SK-N-SH (cell line): ENCODE data around the gene HS3ST4. TPM values are rescaled to one million over a fixed set of nuclear protein-coding genes. Genes with fewer than 3 reads are reported as not detected.

Experiments used
- CTCF ChIA-PET: fragments of 300-600, 350-600 bp; formaldehyde crosslinking; extraction: SDS; loops from one replicate; lab custom pipeline; 2021; lab: Yijun Ruan, JAX
- POLR2A ChIA-PET: fragments of 350-600 bp; sonication (Branson Sonifier 250); formaldehyde crosslinking; extraction: SDS; loops from one replicate; lab custom pipeline; 2020; ENCODE audit warnings: antibody characterized with exemption, inconsistent platforms; lab: Yijun Ruan, JAX
- DNase-seq: peaks from one replicate; pipeline ENCODE4 v3.0.0; 2012
- H2AFZ ChIP-seq: fragments of 200-600 bp; sonication (generic); 2 replicates; pipeline ENCODE4 v1.8.1; 2016; ENCODE audit warnings: antibody characterized with exemption, mild to moderate bottlenecking, low read depth
- H3F3A ChIP-seq: fragments of 200-600 bp; sonication (generic); replicated peaks from 2 replicates; pipeline ENCODE3; 2016; ENCODE audit warnings: antibody characterized with exemption, mild to moderate bottlenecking; ENCODE audit not compliant: insufficient read depth
- H3K27ac ChIP-seq, 2 experiments: fragments of 200-500 bp in 1 of 2; fragments of 200-600 bp in 1 of 2; sonication (Bioruptor generic) in 1 of 2; sonication (generic), shearing (Covaris generic) in 1 of 2; 2 replicates each; pipeline versions ENCODE4 v1.5.1 to v1.6.1; 2014 to 2016; ENCODE audit warnings: low read depth in 2 of 2, inconsistent platforms in 1 of 2, low read length in 1 of 2, mild to moderate bottlenecking in 1 of 2, mixed read lengths in 1 of 2
- H3K27me3 ChIP-seq: fragments of 200-600 bp; sonication (generic), shearing (Covaris generic); 2 replicates; pipeline ENCODE4 v1.6.1; 2016; ENCODE audit warnings: mixed run types; ENCODE audit not compliant: insufficient read depth
- H3K36me3 ChIP-seq, 2 experiments: fragments of 200-500 bp in 1 of 2; fragments of 200-600 bp in 1 of 2; sonication (Bioruptor generic) in 1 of 2; sonication (generic) in 1 of 2; replicated peaks in 1 of 2; 2 replicates each; pipeline versions ENCODE3 to v1.5.1; 2014 to 2016; ENCODE audit warnings: low read length in 1 of 2, mild to moderate bottlenecking in 1 of 2; ENCODE audit not compliant: insufficient read depth in 2 of 2, control insufficient read depth in 1 of 2
- H3K4me1 ChIP-seq, 2 experiments: fragments of 200-500 bp in 1 of 2; fragments of 200-600 bp in 1 of 2; sonication (Bioruptor generic) in 1 of 2; sonication (generic), shearing (Covaris generic) in 1 of 2; 2 replicates each; pipeline versions ENCODE4 v1.5.1 to v1.6.1; 2014 to 2016; ENCODE audit warnings: low read depth in 1 of 2, low read length in 1 of 2, mixed run types in 1 of 2; ENCODE audit not compliant: insufficient read depth in 2 of 2, control insufficient read depth in 1 of 2
- H3K4me2 ChIP-seq: fragments of 200-600 bp; sonication (generic), shearing (Covaris generic); 2 replicates; pipeline ENCODE4 v1.6.1; 2017; ENCODE audit warnings: mixed run types
- H3K4me3 ChIP-seq, 2 experiments: fragments of 200-500 bp in 1 of 2; fragments of 200-600 bp in 1 of 2; sonication (Bioruptor generic) in 1 of 2; sonication (generic), shearing (Covaris generic) in 1 of 2; 2 replicates each; pipeline versions ENCODE4 v1.5.1 to v1.8.1; 2014 to 2016; ENCODE audit warnings: low read depth in 2 of 2, inconsistent platforms in 1 of 2, low read length in 1 of 2, mild to moderate bottlenecking in 1 of 2, mixed read lengths in 1 of 2, moderate library complexity in 1 of 2
- H3K79me2 ChIP-seq: fragments of 200-600 bp; sonication (generic); 2 replicates; pipeline ENCODE4 v1.8.1; 2017; ENCODE audit warnings: mild to moderate bottlenecking; ENCODE audit not compliant: insufficient read depth
- H3K9ac ChIP-seq: fragments of 200-600 bp; sonication (generic); 2 replicates; pipeline ENCODE4 v1.6.1; 2017; ENCODE audit warnings: mixed run types
- H3K9me2 ChIP-seq: fragments of 200-600 bp; sonication (generic); 2 replicates; pipeline ENCODE4 v1.6.1; 2017; ENCODE audit warnings: mixed run types
- H3K9me3 ChIP-seq: fragments of 200-600 bp; sonication (generic); 2 replicates; pipeline ENCODE4 v1.6.1; 2017; ENCODE audit warnings: mixed run types, mild to moderate bottlenecking, moderate library complexity
- H4K20me1 ChIP-seq: fragments of 200-600 bp; sonication (generic); 2 replicates; pipeline ENCODE4 v1.6.1; 2017; ENCODE audit warnings: mild to moderate bottlenecking, mixed run types; ENCODE audit not compliant: insufficient read depth
- EP300 ChIP-seq, 2 experiments: IDR thresholded peaks; 2 replicates each; pipeline versions ENCODE4 v1.4.0 to v1.6.1; 2012; ENCODE audit warnings: borderline replicate concordance in 1 of 2, low read depth in 1 of 2, low read length in 1 of 2
- EZH2phosphoT487 ChIP-seq: fragments of 200-600 bp; sonication (generic); IDR thresholded peaks from 2 replicates; pipeline ENCODE4 v1.6.1; 2017; ENCODE audit warnings: low read depth, mixed run types, mild to moderate bottlenecking, antibody characterized with exemption, moderate library complexity, borderline replicate concordance
- FOSL2 ChIP-seq: IDR thresholded peaks from 2 replicates; pipeline ENCODE4 v1.4.0; 2012; ENCODE audit warnings: low read depth, mild to moderate bottlenecking, moderate library complexity, borderline replicate concordance
- FOXJ3 ChIP-seq: sonication (generic); formaldehyde crosslinking; IDR thresholded peaks from 2 replicates; pipeline ENCODE4 v1.5.1; 2020; ENCODE audit warnings: mild to moderate bottlenecking, missing genetic modification reagents
- GABPA ChIP-seq: IDR thresholded peaks from 2 replicates; pipeline ENCODE4 v1.4.0; 2012; ENCODE audit warnings: low read depth, mild to moderate bottlenecking
- GATA2 ChIP-seq: sonication (generic); formaldehyde crosslinking; IDR thresholded peaks from 2 replicates; pipeline ENCODE4 v1.5.0; 2020; ENCODE audit warnings: mild to moderate bottlenecking, missing genetic modification reagents
- MEF2A ChIP-seq: IDR thresholded peaks from 2 replicates; pipeline ENCODE4 v1.4.0; 2012; ENCODE audit warnings: low read depth, borderline replicate concordance
- MXI1 ChIP-seq: IDR thresholded peaks from 2 replicates; pipeline ENCODE4 v1.6.1; 2012; ENCODE audit warnings: mild to moderate bottlenecking, low read depth, low read length, improper control_type of control experiment
- NRF1 ChIP-seq: IDR thresholded peaks from 2 replicates; pipeline ENCODE4 v1.6.1; 2012; ENCODE audit warnings: low read depth, mild to moderate bottlenecking, low read length
- POLR2AphosphoS5 ChIP-seq: IDR thresholded peaks from 2 replicates; pipeline ENCODE4 v1.6.1; 2012; ENCODE audit warnings: low read depth, low read length
- RCOR1 ChIP-seq: fragments of 150-350 bp; IDR thresholded peaks from 2 replicates; pipeline ENCODE4 v1.6.1; 2017; ENCODE audit warnings: antibody characterized with exemption, low read length
- TAF1 ChIP-seq: IDR thresholded peaks from 2 replicates; pipeline ENCODE4 v1.6.1; 2012; ENCODE audit warnings: low read depth, mild to moderate bottlenecking, low read length, moderate library complexity, borderline replicate concordance
- TCF12 ChIP-seq: IDR thresholded peaks from 2 replicates; pipeline ENCODE4 v1.4.0; 2012
- TEAD4 ChIP-seq: IDR thresholded peaks from 2 replicates; pipeline ENCODE4 v1.4.0; 2012; ENCODE audit warnings: mild to moderate bottlenecking, borderline replicate concordance; ENCODE audit not compliant: insufficient read depth
- YY1 ChIP-seq: IDR thresholded peaks from 2 replicates; pipeline ENCODE4 v1.4.0; 2012; ENCODE audit warnings: low read depth, mild to moderate bottlenecking
- WGBS: methylation state at CpG from one replicate; pipeline ENCODE4 v1.1.6; 2017; ENCODE audit warnings: low lambda C conversion rate; 5-methylcytosine and 5-hydroxymethylcytosine counted together
- polyA plus RNA-seq, 3 experiments: library from polyadenylated mRNA; depleted of rRNA; stranded (reverse); fragments of >200 nt; gene quantifications; 2 replicates each; pipeline ENCODE4 v1.2.3, GENCODE V29; 2012
- TF ChIP-seq, protein P1 (sequence below): fragments of 150-350 bp; IDR thresholded peaks from 2 replicates; pipeline ENCODE4 v1.6.1; 2017; ENCODE audit warnings: antibody characterized with exemption, low read length, low read depth, borderline replicate concordance
- TF ChIP-seq, protein P2 (sequence below): IDR thresholded peaks from 2 replicates; pipeline ENCODE4 v1.6.1; 2012; ENCODE audit warnings: mild to moderate bottlenecking, low read depth, low read length, moderate library complexity
- TF ChIP-seq, protein P3 (sequence below): IDR thresholded peaks from 2 replicates; pipeline ENCODE4; 2012
- TF ChIP-seq, protein P4 (sequence below): IDR thresholded peaks from 2 replicates; pipeline ENCODE4 v1.4.0; 2012; ENCODE audit warnings: low read depth, borderline replicate concordance
- TF ChIP-seq, protein P5 (sequence below): IDR thresholded peaks from 2 replicates; pipeline ENCODE4 v1.4.0; 2012; ENCODE audit warnings: low read depth

Gene HS3ST4
- polyA plus RNA-seq, 1 of the 3 experiments (the other 2 are of a cell fraction) = not detected

DNA sequence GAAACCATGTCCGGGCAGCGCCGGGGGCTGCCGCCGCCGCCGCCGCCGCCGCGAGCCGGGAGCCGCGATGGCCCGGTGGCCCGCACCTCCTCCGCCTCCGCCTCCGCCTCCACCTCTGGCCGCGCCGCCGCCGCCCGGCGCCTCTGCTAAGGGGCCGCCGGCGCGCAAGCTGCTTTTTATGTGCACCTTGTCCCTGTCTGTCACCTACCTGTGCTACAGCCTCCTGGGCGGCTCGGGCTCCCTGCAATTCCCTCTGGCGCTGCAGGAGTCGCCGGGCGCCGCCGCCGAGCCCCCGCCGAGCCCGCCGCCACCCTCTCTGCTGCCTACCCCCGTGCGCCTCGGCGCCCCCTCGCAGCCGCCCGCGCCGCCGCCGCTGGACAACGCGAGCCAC is 587 bp downstream of the HS3ST4 start:
- H3K27me3 ChIP-seq = peaks cover 58% of the 10 kb centered on the region
- ChIA-PET POLR2A (no interaction called here), CTCF (no interaction called here)
- 0% methylated on average over 5 of the region's 56 CpGs for WGBS
- no peak overlapping the region for H2AFZ ChIP-seq
- no peaks in the 10 kb centered on the region for H3K9me3 ChIP-seq
- peak; percentile 35 for DNase-seq
- no peak overlapping the region for H3K4me2 ChIP-seq
- H3K27ac ChIP-seq = no peak overlapping the region
- no peak for TF ChIP-seq RCOR1
- TF ChIP-seq, protein P1, sequence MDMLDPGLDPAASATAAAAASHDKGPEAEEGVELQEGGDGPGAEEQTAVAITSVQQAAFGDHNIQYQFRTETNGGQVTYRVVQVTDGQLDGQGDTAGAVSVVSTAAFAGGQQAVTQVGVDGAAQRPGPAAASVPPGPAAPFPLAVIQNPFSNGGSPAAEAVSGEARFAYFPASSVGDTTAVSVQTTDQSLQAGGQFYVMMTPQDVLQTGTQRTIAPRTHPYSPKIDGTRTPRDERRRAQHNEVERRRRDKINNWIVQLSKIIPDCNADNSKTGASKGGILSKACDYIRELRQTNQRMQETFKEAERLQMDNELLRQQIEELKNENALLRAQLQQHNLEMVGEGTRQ = no peak
- TF ChIP-seq TAF1 = no peak
- TF ChIP-seq YY1 = no peak
- no peak for TF ChIP-seq POLR2AphosphoS5
- TF ChIP-seq, protein P2, sequence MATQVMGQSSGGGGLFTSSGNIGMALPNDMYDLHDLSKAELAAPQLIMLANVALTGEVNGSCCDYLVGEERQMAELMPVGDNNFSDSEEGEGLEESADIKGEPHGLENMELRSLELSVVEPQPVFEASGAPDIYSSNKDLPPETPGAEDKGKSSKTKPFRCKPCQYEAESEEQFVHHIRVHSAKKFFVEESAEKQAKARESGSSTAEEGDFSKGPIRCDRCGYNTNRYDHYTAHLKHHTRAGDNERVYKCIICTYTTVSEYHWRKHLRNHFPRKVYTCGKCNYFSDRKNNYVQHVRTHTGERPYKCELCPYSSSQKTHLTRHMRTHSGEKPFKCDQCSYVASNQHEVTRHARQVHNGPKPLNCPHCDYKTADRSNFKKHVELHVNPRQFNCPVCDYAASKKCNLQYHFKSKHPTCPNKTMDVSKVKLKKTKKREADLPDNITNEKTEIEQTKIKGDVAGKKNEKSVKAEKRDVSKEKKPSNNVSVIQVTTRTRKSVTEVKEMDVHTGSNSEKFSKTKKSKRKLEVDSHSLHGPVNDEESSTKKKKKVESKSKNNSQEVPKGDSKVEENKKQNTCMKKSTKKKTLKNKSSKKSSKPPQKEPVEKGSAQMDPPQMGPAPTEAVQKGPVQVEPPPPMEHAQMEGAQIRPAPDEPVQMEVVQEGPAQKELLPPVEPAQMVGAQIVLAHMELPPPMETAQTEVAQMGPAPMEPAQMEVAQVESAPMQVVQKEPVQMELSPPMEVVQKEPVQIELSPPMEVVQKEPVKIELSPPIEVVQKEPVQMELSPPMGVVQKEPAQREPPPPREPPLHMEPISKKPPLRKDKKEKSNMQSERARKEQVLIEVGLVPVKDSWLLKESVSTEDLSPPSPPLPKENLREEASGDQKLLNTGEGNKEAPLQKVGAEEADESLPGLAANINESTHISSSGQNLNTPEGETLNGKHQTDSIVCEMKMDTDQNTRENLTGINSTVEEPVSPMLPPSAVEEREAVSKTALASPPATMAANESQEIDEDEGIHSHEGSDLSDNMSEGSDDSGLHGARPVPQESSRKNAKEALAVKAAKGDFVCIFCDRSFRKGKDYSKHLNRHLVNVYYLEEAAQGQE = no peak
- TF ChIP-seq MEF2A = no peak
- no peak for TF ChIP-seq TEAD4
- no peak for TF ChIP-seq EZH2phosphoT487
- TF ChIP-seq MXI1 = no peak
- no peak for TF ChIP-seq FOSL2
- no peak for TF ChIP-seq NRF1
- TF ChIP-seq GABPA = no peak
- TF ChIP-seq, protein P3, sequence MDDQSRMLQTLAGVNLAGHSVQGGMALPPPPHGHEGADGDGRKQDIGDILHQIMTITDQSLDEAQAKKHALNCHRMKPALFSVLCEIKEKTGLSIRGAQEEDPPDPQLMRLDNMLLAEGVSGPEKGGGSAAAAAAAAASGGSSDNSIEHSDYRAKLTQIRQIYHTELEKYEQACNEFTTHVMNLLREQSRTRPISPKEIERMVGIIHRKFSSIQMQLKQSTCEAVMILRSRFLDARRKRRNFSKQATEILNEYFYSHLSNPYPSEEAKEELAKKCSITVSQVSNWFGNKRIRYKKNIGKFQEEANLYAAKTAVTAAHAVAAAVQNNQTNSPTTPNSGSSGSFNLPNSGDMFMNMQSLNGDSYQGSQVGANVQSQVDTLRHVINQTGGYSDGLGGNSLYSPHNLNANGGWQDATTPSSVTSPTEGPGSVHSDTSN = no peak
- TF ChIP-seq, protein P4, sequence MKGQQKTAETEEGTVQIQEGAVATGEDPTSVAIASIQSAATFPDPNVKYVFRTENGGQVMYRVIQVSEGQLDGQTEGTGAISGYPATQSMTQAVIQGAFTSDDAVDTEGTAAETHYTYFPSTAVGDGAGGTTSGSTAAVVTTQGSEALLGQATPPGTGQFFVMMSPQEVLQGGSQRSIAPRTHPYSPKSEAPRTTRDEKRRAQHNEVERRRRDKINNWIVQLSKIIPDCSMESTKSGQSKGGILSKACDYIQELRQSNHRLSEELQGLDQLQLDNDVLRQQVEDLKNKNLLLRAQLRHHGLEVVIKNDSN = no peak
- no peak for TF ChIP-seq FOXJ3 (CRISPR knock-in tag)
- no peak for TF ChIP-seq TCF12
- no peak for TF ChIP-seq GATA2 (CRISPR knock-in tag)
- no peak for TF ChIP-seq EP300 (IDR thresholded peaks at IDR 0.05; ENCODE audit: borderline replicate concordance in 1 of 2, low read depth in 1 of 2, low read length in 1 of 2)
- TF ChIP-seq, protein P5, sequence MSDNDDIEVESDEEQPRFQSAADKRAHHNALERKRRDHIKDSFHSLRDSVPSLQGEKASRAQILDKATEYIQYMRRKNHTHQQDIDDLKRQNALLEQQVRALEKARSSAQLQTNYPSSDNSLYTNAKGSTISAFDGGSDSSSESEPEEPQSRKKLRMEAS = no peak
- H3K36me3 ChIP-seq = no peaks in the 10 kb centered on the region
- no peak overlapping the region for H3K4me3 ChIP-seq
- no peaks in the 10 kb centered on the region for H3K9me2 ChIP-seq
- H4K20me1 ChIP-seq = no peaks in the 10 kb centered on the region
- no peaks in the 10 kb centered on the region for H3F3A ChIP-seq
- H3K79me2 ChIP-seq = no peaks in the 10 kb centered on the region
- H3K4me1 ChIP-seq = no peaks in the 10 kb centered on the region
- no peak overlapping the region for H3K9ac ChIP-seq
